Calu3 (cell line): Measurements from ENCODE around the gene APP. TPM values are rescaled to one million over a fixed set of nuclear protein-coding genes. Genes with fewer than 3 reads are reported as not detected.
"Not testable (repeated sequence)": the region's sequence is repeated elsewhere in the genome, so short reads cannot be mapped to it uniquely, and the experiment has no call there.

Source experiments
- BruUV-seq: library from RNA; stranded (reverse); fragments of 400-500 nt; replicated peaks from 2 replicates; lab custom pipeline; 2021; lab: Mats Ljungman, UMichigan
- CTCF ChIA-PET: fragments of 300-600 bp; sonication (Branson Sonifier 250); formaldehyde crosslinking; loops from one replicate; lab custom pipeline; 2022; ENCODE audit warnings: antibody characterized with exemption; lab: Charles Lee
- DNase-seq: peaks from one replicate; pipeline ENCODE4 v3.0.0; 2022
- H3K27ac Mint-ChIP-seq: one replicate; pipeline ENCODE4 v1.8.0; 2022; ENCODE audit warnings: mixed read lengths; ENCODE audit not compliant: unreplicated experiment
- H3K27me3 Mint-ChIP-seq: one replicate; pipeline ENCODE4 v1.8.0; 2022; ENCODE audit warnings: mixed read lengths; ENCODE audit not compliant: unreplicated experiment
- H3K36me3 Mint-ChIP-seq: one replicate; pipeline ENCODE4 v1.8.0; 2022; ENCODE audit warnings: mild to moderate bottlenecking, moderate library complexity, mixed read lengths; ENCODE audit not compliant: insufficient read depth, unreplicated experiment
- H3K4me1 Mint-ChIP-seq: one replicate; pipeline ENCODE4 v1.8.0; 2022; ENCODE audit warnings: mild to moderate bottlenecking, low read depth, mixed read lengths; ENCODE audit not compliant: unreplicated experiment
- H3K4me3 Mint-ChIP-seq: one replicate; pipeline ENCODE4 v1.8.0; 2022; ENCODE audit warnings: mild to moderate bottlenecking, low read depth, moderate library complexity, mixed read lengths; ENCODE audit not compliant: unreplicated experiment
- H3K9me3 Mint-ChIP-seq: one replicate; pipeline ENCODE4 v1.8.0; 2022; ENCODE audit warnings: low read depth, mixed read lengths; ENCODE audit not compliant: unreplicated experiment
- CTCF ChIP-seq: fragments of 200-600 bp; IDR thresholded peaks from one replicate; pipeline ENCODE4 v1.8.0; 2022; ENCODE audit warnings: antibody characterized with exemption; ENCODE audit not compliant: unreplicated experiment
- intact Hi-C: fragments of 100-400 bp; cut with micrococcal nuclease; formaldehyde crosslinking; loops from one replicate; pipeline ENCODE4 v1.10.0; 2022; ENCODE audit not compliant: unreplicated experiment
- total RNA-seq: library from RNA; stranded (reverse); gene quantifications from 2 replicates; pipeline ENCODE4 v1.2.3, GENCODE V29; 2022

Gene APP
- total RNA-seq, 1 experiment from 2014 or later = 566 TPM

- Mint-ChIP-seq H3K36me3 (peaks cover 8% of the 10 kb centered on the region), H3K4me1 (no peaks in the 10 kb centered on the region), H3K4me3 (no peak overlapping the region), H3K27me3 (no peaks in the 10 kb centered on the region), H3K9me3 (no peaks in the 10 kb centered on the region), H3K27ac (no peak overlapping the region)
- intact Hi-C loops = no loop called here
- no peak for DNase-seq
- TF ChIP-seq CTCF = no peak
- CTCF ChIA-PET = interaction anchor here (0.6 kb wide), 1 partner anchor 125 kb away, joined by 3 read pairs; no protein-coding TSS in a partner anchor
- no TSS peak for BruUV-seq
Observed at GRCh38 chr21:26020510-26020909, 150.1 kb downstream of the APP start.

GRCh38 chr21:26020081-26020480 is 150.5 kb downstream of the APP start:
- TF ChIP-seq CTCF = no peak
- Mint-ChIP-seq H3K4me1 (no peaks in the 10 kb centered on the region), H3K27ac (no peak overlapping the region), H3K27me3 (no peaks in the 10 kb centered on the region), H3K36me3 (peaks cover 8% of the 10 kb centered on the region), H3K9me3 (no peaks in the 10 kb centered on the region), H3K4me3 (no peak overlapping the region)
- CTCF ChIA-PET = interaction anchor here (0.6 kb wide), 1 partner anchor 125 kb away, joined by 3 read pairs; no protein-coding TSS in a partner anchor
- intact Hi-C loops = no loop called here
- no peak for DNase-seq
- no TSS peak for BruUV-seq

GRCh38 chr21:26019236-26019635 is 151.3 kb downstream of the APP start:
- Mint-ChIP-seq H3K27me3 (no peaks in the 10 kb centered on the region), H3K36me3 (peaks cover 8% of the 10 kb centered on the region), H3K27ac (no peak overlapping the region), H3K4me3 (no peak overlapping the region), H3K4me1 (peaks cover 4% of the 10 kb centered on the region), H3K9me3 (no peaks in the 10 kb centered on the region)
- CTCF ChIA-PET = no interaction called here
- TF ChIP-seq CTCF = no peak
- BruUV-seq = no TSS peak
- no peak for DNase-seq
- intact Hi-C loops = no loop called here

- intact Hi-C loops = no loop called here
- no peaks in the 10 kb centered on the region for H3K36me3 Mint-ChIP-seq
- CTCF ChIA-PET = no interaction called here
- H3K27ac Mint-ChIP-seq = no peak overlapping the region
- H3K4me3 Mint-ChIP-seq = no peak overlapping the region
- no peak for DNase-seq
- no peak for TF ChIP-seq CTCF
- BruUV-seq = no TSS peak
- H3K9me3 Mint-ChIP-seq = no peaks in the 10 kb centered on the region
- H3K4me1 Mint-ChIP-seq = peaks cover 12% of the 10 kb centered on the region
- no peaks in the 10 kb centered on the region for H3K27me3 Mint-ChIP-seq
Observed at GRCh38 chr21:26013970-26014369, 156.6 kb downstream of the APP start.

- BruUV-seq, H3K4me3 Mint-ChIP-seq, H3K27me3 Mint-ChIP-seq, intact Hi-C loops, H3K36me3 Mint-ChIP-seq, H3K9me3 Mint-ChIP-seq, H3K27ac Mint-ChIP-seq: not testable (repeated sequence)
- CTCF ChIA-PET = interaction anchor here (0.5 kb wide), 1 partner anchor 11 kb away, joined by 4 read pairs; no protein-coding TSS in a partner anchor
- DNase-seq = peak; percentile 4
- peaks cover 12% of the 10 kb centered on the region for H3K4me1 Mint-ChIP-seq
Observed at GRCh38 chr21:26012482-26012881, 158.1 kb downstream of the APP start.
